ENCODE measurements around the gene LCA5L.
"Not testable (repeated sequence)": the region's sequence is repeated elsewhere in the genome, so short reads cannot be mapped to it uniquely, and the experiment has no call there.

The LCA5L gene

DNA sequence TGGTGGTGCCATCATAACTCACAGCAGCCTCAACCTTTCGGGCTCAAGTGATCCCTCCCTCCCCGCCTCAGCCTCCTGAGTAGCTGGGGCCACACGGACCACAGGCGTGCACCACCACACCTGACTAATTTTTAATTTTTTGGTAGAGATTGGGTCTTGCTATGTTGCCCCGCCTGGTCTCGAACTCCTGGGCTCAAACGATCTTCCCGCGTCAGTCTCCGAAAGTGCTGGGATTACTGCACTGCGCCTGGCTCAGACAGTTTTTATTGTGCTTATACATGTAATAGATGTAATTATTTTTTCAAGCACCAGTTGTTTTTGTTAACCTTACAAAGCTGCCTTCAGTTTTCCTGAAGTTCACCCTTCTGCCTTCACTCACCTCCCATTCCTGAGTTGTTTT lies 58.7 kb downstream of the LCA5L start:
- no peak for DNase-seq

DNA sequence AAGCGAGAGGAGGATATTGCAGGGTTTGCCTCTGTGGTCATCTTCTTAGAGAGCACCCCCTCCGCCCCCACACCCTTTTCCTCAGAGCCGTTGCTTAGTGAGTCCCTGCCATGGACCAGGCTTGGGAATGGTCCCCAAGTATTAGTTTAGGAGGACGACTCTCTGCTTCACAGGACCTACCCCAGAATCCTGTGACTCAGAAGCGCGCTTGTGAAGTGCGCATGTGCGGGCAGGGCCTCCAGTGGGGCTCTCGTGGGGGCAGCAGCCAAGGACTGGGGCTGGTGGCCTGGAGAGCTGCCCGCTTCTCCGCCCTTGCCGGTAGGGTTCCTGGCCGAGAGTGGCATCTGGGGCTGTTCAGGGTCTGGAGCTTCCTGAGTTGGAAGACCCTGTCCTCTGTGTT lies 59.4 kb downstream of the LCA5L start:
- no peak for DNase-seq

DNA sequence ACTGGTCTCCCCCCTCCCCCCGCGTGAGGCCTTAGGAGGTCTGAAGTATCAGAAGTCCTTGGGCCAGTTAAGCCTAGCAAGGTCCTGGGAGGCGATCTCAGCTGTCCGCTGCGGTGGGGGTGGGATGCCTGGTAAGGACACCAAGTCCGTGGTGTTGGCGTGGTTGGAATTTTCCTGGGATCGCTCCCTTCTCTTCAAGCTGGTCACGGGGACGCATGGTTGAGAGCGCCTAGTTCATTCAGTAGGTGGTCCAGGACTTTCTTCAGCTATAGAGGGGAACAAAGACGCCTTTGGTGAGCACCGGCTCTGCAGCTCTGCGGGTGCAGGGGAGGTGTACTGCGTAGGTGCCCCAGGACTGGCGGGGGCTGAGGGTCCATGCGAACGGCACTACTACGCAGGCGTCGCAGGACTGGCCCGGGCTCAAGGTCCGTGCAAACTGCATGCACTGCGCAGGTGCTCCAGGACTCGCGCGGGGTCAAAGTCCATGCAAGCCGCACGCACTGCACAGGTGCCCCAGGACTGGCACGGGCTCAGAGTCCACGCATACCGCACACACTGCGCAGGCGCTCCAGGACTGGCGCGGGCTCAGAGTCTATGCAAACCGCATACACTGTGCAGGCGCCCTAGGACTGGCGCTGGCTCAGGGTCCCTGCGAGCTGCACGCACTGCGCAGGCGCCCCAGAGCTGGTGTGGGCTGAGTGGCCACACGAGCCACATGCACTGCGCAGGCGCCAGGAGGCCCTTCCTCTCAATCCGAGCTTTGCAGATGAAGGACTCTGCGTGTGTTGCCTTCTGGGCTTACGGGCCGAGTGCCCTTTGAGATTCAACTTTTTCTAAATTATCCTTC lies 60.1 kb downstream of the LCA5L start:
- peak; percentile 91 for DNase-seq

DNA sequence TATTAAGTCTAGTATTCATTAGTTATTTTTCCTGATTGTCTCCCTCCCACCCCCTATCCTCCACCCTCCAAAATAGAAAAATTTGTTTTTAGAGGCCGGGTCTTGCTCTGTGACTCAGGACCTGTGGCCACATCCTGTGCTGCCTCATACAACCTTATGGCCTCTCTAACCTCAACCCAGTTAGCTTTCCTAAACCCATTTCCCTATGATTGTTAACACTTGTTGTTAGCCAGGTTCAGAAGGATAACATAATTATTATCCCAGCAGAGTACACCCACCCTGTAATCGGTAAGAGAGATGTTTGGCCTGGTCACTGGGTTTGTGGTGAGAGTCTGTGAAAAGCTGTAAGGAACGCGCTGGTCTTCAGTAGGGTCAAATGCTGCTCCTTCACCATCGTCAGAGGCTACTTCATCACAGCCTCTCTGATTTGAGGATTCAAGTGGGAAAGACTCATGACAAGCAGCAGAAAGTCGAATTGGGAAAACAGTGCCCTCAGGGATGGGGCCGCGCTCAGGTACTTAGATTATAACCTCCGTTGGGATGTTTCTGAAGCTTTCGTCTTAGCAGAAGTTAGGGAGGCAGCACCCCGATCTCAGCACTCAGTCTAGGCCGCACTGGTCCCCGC lies 60.8 kb downstream of the LCA5L start:
- no peak for DNase-seq

DNA sequence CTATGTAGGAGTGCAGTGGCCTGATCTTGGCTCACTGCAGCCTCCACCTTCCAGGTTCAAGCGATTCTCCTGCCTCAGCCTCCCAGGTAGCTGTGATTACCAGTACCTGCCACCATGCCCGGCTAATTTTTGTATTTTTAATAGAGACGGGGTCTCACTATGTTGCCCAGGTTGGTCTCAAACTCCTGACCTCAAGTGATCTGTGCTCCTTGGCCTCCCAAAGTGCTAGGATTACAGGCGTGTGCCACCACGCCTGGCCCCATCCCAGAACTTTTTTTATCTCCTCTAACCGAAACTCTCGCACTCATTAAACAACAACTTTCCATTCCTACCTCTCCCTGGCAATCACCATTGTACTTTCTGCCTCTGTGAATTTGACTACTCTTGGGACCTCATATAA lies 63.5 kb downstream of the LCA5L start:
- DNase-seq, result not testable (repeated sequence)

DNA sequence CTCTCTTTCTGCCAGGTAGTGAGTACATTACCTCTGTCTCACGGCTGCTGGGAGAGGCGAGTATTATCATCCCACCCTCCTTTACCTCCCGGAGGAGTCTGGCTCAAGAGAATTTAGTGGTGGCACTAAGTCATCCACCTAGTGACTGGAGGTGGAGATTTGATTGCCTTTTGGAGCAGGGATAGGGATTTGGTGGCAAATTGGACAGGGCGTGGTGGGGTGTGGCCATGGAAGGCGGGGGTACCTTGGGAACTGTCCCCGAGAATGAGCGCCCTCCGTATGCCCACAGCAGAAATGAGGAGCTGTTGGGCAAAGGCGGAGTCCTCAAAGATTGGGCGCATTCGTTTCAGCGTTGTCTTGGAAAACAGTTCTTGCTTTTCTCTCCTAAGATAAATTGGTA lies 64.6 kb downstream of the LCA5L start:
- DNase-seq, result no peak

DNA sequence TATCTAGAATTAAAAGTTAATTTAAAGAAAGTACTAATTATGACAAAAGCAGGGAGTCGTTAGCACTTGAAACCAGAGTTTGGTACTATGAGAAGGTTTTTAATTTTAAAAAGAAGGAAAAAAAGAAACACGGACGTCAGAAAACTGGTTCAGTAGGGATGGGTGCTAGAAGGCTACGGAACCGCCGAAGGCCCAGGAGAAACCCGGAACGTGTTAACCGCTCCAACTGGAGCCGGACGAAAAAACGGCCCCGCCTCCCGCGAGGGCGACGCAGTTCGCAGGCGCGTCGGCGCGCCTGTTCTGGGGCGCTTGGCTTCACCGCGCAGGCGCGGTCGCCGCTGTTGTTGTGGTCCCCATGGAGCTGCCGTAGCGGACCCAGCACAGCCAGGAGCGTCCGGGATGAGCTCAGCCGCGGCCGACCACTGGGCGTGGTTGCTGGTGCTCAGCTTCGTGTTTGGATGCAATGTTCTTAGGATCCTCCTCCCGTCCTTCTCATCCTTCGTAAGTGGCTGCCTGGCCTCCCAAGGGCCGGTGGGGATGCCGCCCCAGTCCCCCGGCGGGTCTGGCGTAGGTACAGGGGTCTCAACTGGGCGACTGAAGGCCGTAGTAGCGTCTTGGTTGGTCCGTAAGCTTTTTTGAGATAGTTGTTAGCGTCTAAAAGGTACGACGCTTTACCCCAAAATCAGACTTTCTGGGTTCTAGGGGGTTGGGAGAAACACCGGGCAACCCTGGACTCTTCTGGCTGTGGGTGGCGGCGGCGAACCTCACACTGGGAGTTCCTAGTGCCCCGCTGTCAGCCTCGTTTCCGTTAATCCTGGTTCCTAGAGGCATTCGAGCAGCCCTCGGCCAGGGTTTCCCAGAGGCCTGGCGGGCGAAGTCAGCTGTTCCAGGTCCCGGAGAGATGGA lies 65.3 kb downstream of the LCA5L start:
- peak; percentile 96 for DNase-seq

DNA sequence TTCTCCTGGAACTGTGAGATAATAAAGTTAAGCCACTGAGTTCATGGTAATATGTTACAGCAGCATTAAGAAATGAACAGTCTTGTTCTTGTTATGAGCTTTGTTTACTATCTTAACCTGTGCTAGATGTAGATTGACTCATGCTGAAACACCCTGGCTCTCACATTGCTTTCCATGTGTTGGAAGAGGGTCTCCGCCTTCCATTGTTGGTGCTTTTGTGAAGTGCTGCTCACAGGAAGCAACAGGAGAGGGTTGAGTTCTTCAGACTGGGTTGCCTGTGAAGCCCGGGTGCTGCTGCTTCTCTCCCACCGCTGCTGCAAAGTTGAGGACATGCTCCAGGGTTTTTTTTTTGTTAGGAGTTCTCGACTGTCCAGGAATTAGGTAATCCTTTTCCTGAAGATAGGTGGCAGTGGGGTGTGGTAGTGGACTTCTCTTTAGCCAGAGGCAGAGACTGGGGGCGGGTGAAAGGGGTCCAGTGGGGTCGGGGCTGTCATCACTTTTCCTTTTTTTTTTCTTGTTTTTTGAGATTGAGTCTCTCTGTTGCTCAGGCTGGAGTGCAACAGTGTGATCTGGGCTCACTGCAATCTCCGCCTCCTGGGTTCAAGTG lies 68.0 kb downstream of the LCA5L start:
- no peak for DNase-seq

DNA sequence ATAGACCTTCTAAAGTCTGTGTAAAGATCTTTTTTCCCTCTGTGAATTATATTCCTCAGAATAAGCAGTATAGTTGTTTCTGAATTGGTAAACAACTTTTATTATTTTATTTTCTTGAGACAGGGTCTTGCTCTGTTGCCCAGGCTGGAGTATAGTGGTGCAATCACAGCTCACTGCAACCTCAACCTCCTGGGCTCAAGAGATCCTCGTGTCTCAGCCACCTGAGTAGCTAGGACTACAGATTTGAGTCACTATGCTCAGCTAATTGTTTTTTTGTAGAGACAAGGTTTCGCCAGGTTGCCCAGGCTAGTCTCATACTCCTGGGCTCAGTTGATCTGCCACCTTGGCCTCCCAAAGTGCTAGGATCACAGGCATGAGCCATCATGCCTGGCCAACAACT lies 70.1 kb downstream of the LCA5L start:
- no peak for DNase-seq

DNA sequence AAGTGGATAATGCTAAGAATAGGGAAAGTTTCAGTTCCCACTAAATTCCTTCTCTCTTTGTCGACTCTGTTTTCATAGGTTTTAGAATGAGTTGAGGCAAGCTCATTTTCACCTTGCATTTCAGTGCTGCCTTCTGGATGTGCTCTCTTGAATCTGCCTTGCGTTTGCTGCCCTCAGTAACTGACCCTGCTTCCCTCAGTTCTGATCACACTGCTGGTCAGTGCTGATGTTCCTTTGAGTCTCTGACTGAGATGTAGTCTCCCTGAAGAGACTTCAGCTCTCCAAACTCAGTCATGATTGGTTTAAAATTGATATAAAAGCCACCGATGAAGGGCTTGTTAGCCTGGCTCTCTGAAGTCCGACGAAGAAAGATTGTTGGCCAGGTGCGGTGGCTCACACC lies 71.5 kb downstream of the LCA5L start:
- DNase-seq, result no peak

DNA sequence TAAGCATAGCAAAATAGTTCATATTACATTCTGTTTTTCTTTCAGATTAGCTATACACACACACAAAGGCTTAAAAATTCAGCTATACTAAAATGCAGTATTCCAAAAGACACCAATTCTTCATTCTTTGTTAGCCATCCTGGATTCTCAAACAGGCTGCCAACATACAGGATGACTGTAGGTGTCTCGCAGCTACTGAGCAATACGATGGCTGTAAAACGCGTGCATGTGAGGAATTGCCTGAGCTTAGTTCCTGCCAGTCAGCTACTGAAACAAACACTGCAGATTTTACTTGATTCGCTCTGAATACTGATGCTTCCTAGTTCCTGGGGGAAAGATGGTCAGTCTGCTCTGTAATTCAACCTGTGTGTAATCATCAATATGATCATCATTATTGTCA lies 71.9 kb downstream of the LCA5L start:
- DNase-seq, result peak; percentile 78

DNA sequence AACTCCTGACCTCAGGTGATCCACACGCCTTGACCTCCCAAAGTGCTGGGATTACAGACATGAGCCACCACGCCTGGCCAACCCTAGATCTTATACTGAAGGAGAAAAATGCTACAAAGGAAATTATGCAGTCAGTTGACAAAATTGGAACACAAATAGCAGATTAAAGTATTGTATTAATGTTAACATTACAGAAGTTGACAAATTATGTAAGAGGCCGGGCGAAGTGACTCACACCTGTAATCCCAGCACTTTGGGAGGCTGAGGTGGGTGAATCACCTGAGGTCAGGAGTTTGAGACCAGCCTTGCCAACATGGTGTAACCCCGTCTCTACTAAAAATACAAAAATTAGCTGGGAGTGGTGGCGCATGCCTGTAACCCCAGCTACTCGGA lies 75.7 kb downstream of the LCA5L start:
- not testable (repeated sequence) for DNase-seq

DNA sequence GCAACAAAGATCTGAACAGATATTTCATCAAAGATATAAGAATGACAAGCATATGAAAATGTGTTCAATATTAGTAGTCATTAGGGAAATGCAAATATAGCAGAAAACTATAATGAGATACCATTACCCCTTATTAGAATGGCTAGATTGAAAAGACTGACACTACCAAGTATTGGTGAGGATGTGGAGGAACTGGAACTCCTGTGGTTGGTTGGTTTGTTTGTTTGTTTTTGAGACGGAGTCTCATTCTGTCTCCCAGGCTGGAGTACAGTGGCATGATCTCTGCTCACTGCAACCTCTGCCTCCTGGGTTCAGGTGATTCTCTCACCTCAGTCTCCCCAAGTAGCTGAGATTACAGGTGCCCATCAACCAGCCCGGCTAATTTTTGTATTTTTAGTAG lies 77.8 kb downstream of the LCA5L start:
- no peak for DNase-seq

DNA sequence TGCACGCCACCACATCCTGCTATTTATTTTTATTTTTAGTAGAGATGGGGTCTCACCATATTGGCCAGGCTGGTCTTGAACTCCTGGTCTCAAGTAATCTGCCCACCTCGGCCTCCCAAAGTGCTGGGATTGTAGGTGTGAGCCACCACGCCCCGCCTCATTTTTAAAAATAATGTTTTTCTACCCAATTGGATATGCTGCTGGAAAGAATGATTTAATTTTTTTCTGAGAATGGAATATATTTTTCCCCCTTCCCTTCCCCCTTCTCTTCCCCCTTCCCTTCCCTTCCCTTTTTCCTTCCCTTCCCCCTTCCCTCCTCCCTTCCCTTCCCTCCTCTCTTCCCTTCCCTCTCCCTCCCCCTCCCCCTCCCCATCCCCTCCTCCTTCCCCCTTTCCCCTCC lies 79.0 kb downstream of the LCA5L start:
- DNase-seq, result no peak

DNA sequence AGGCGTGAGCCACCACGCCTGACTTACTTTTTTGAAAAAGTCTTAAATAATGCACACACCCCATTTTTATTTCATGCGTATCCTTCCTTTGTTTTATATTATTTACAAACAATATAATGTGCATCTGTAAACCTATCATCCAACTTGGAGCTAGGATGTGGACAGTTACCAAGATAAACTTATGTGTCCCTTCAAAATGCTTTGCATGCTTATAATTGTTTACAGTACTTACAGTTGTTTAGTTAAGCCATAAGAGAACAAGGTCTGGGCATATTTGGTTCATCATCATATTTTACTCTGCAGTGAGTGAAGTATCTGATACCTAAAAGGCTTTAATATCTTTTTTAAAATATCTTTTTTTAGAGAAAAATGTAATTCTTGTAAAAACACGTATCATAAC lies 80.6 kb downstream of the LCA5L start:
- DNase-seq, result no peak

DNA sequence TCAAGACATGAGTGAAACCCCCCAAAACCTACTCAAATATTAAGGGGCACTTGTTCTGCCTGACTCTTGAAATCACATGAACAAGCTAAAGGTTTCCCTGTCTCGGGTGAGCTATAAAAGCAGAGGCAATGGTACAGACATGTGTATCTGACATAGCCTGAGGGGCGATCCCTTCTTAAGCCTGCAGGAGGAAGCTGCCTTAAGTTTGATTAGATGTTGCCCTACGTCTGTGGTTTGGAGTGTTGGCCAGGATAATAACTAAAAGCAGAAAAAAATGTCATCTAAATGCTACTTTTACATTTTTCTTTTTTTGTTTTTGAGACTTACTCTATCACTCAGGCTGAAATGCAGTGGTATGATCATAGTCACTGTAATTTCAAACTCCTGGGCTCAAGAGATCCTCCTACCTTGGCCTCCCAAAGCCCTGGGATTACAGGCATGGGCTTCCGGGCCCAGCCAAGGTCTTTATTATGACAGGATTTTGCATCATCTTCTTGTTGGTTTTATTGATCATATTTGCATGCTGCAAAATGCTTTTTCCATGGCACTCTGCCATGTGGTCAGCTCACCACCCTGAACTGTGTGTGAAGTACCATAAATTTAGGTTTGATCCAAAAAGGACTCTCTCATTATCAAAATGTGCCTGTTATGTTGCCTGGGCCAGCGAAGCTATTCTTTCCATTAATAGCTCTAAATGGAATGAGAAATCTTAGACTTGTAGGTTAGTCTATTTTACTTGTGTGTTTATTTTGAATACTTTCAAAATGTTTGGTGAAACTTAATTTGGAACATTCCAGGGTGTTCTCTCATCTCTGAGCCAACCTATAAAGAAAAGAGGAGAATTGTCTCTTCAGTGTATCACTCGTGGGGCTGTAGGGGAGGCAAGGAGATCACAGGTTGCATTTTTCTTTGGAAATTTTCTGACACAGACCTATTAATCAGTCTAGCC lies 81.7 kb downstream of the LCA5L start:
- DNase-seq, result peak; percentile 90

DNA sequence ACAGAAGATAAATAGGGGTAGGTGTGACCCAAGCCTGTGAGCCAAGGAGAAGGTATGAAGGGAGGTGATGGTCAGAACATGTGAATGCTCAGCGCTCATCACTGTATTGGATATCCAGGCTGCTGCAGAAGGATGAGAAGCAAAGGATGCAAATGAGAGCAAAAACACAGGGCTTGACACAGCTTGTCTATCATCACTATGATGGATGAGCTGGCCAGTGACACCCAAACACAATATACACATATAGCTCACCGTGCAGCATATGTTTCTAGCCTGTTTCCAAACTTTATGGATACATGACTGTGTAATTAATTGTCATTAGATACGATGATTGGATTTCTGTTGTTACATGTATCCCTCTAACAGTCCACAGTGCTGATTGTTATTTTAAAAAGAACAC lies 82.8 kb downstream of the LCA5L start:
- DNase-seq, result no peak

DNA sequence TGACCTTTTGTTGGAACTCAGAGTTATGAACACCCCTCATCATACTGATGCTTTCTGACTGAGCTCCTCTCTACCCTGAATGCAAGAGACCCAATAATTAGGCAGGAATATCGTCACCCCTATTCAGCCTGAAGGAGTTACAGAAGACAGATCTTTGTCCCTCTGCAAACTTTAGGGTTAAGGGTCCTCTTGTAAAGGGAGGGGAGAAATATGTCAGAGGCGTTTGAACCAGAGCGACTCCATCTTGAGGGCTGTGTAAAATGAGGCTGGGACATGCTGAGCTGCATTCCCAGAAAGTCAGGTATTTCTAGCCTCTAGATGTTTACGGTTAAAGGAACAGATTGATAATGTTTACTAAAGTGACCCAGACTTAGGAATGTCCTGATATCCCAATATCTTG lies 86.2 kb downstream of the LCA5L start:
- DNase-seq, result no peak

All from hematopoietic multipotent progenitor cell treated with erythropoietin and hydrocortisone succinate and interleukin-3 and kit ligand, for 6 days (in vitro differentiated cells).